Vagina (tissue), 2 donors: ENCODE measurements around the gene NUFIP1.
"Not testable (repeated sequence)": the region's sequence is repeated elsewhere in the genome, so short reads cannot be mapped to it uniquely, and the experiment has no call there.

Source experiments
- POLR2AphosphoS5 ChIP-seq, 2 donors: sonication (generic); formaldehyde crosslinking; IDR thresholded peaks; one replicate each; pipeline ENCODE4 v1.9.0; 2017; ENCODE audit warnings: antibody characterized with exemption in 2 of 2, mild to moderate bottlenecking in 2 of 2, low read depth in 1 of 2; ENCODE audit not compliant: insufficient read depth in 1 of 2
- TF ChIP-seq, protein P1 (sequence below), 3 experiments: fragments of 450-650 bp in 2 of 3; fragments of 200-600 bp in 1 of 3; sonication (generic) in 1 of 3; IDR thresholded peaks; one replicate each; pipeline ENCODE4 v1.5.1; 2017 to 2019; ENCODE audit warnings: antibody characterized with exemption in 3 of 3, mild to moderate bottlenecking in 2 of 3, moderate library complexity in 2 of 3

DNA sequence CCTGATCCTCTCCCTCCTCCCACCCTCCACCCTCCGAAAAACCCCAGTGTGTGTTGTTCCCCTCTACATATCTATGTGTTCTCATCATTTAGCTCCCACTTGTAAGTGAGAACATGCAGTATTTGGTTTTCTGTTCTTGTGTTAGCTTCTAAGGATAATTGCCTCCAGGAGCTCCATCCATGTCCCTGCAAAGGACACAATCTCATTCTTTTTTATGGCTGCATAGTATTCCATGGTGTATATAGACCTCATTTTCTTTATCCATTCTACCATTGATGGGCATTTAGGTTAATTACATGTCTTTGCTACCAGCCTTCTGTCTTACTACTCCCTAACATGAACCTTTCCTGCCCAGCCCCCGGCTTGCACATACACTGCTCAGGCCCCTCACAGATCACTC lies 91.0 kb downstream of the NUFIP1 start:
- TF ChIP-seq, protein P1, sequence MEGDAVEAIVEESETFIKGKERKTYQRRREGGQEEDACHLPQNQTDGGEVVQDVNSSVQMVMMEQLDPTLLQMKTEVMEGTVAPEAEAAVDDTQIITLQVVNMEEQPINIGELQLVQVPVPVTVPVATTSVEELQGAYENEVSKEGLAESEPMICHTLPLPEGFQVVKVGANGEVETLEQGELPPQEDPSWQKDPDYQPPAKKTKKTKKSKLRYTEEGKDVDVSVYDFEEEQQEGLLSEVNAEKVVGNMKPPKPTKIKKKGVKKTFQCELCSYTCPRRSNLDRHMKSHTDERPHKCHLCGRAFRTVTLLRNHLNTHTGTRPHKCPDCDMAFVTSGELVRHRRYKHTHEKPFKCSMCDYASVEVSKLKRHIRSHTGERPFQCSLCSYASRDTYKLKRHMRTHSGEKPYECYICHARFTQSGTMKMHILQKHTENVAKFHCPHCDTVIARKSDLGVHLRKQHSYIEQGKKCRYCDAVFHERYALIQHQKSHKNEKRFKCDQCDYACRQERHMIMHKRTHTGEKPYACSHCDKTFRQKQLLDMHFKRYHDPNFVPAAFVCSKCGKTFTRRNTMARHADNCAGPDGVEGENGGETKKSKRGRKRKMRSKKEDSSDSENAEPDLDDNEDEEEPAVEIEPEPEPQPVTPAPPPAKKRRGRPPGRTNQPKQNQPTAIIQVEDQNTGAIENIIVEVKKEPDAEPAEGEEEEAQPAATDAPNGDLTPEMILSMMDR (IDR thresholded peaks at IDR 0.05), result not testable (repeated sequence)
- TF ChIP-seq POLR2AphosphoS5 (IDR thresholded peaks at IDR 0.05; ENCODE audit: insufficient read depth in 1 of 2, low read depth in 1 of 2), result not testable (repeated sequence)
